GM12872 (cell line): ENCODE results near the gene CDC42EP4.

ENCODE experiments used
- CTCF ChIP-seq: IDR thresholded peaks from 3 replicates; pipeline ENCODE4 v1.5.1; 2011; ENCODE audit warnings: low read depth, mild to moderate bottlenecking, low read length, moderate library complexity; ENCODE audit not compliant: insufficient read depth

CDC42EP4 gene

GRCh38 chr17:73315471-73315870 lies 3.7 kb upstream of the CDC42EP4 start:
- no peak for TF ChIP-seq CTCF

- no peak for TF ChIP-seq CTCF
Measured at GRCh38 chr17:73313526-73314127, 1.8 kb upstream of the CDC42EP4 start.

- TF ChIP-seq CTCF, result no peak
Measured at GRCh38 chr17:73311428-73311780, 397 bp downstream of the CDC42EP4 start.

GRCh38 chr17:73309727-73310596 lies 1.8 kb downstream of the CDC42EP4 start:
- no peak for TF ChIP-seq CTCF

- TF ChIP-seq CTCF, result no peak
Measured at GRCh38 chr17:73308017-73308823, 3.6 kb downstream of the CDC42EP4 start.

GRCh38 chr17:73307130-73307529 lies 4.7 kb downstream of the CDC42EP4 start:
- TF ChIP-seq CTCF, result no peak
